Caki2 (cell line): Measurements from ENCODE around the gene JMJD4. TPM values are rescaled to one million over a fixed set of nuclear protein-coding genes. Genes with fewer than 3 reads are reported as not detected.

Experiments used
- DNase-seq: peaks from one replicate; pipeline ENCODE4 v3.0.0-alpha.2; 2015; ENCODE audit warnings: low read depth
- in situ Hi-C: cut with HindIII; loops from 2 replicates; pipeline ENCODE4 v1.10.0; 2016; ENCODE audit warnings: low sequenced_read_pairs, low pct_unique_long_range_greater_than_20kb, mixed read lengths
- total RNA-seq: library from RNA; depleted of rRNA; stranded (reverse); fragments of >200 nt; shearing (Covaris generic); gene quantifications from 2 replicates; pipeline ENCODE4 v1.2.3, GENCODE V29; 2014; ENCODE audit warnings: low replicate concordance; rRNA removed

Gene JMJD4
- total RNA-seq, result 45.4 and 70.1 TPM in 2 replicates

- in situ Hi-C loops, result no loop called here
- peak; percentile 91 for DNase-seq
Measured at GRCh38 chr1:227734856-227735538, at the start of gene JMJD4, which contains the start of gene SNAP47. TSS of gene JMJD4 (minus strand) at chr1:227735302. CDS start at chr1:227735273, 29 bp downstream. TSS of gene SNAP47 (plus strand) at chr1:227735435. CDS start at chr1:227747737, 12,302 bp downstream.

GRCh38 chr1:227782226-227782625 is 47.1 kb upstream of the JMJD4 start:
- in situ Hi-C loops, result no loop called here
- no peak for DNase-seq

- in situ Hi-C loops, result no loop called here
- DNase-seq, result no peak
Measured at GRCh38 chr1:227781314-227781930, 46.3 kb upstream of the JMJD4 start.

- DNase-seq, result no peak
- in situ Hi-C loops, result no loop called here
Measured at GRCh38 chr1:227780101-227781044, 45.3 kb upstream of the JMJD4 start.

- in situ Hi-C loops, result no loop called here
Measured at GRCh38 chr1:227779685-227780084, 44.6 kb upstream of the JMJD4 start.

GRCh38 chr1:227779021-227779441 is 43.9 kb upstream of the JMJD4 start:
- DNase-seq, result no peak
- in situ Hi-C loops, result no loop called here

More at GRCh38 chr1:227779685-227780084, 44.6 kb upstream of the JMJD4 start:
- no peak for DNase-seq

GRCh38 chr1:227778401-227778947 is 43.4 kb upstream of the JMJD4 start:
- in situ Hi-C loops, result no loop called here
- DNase-seq, result no peak

GRCh38 chr1:227777646-227778045 is 42.5 kb upstream of the JMJD4 start:
- no peak for DNase-seq
- in situ Hi-C loops, result no loop called here

GRCh38 chr1:227777156-227777555 is 42.1 kb upstream of the JMJD4 start:
- no peak for DNase-seq
- in situ Hi-C loops, result no loop called here

GRCh38 chr1:227776331-227776771 is 41.2 kb upstream of the JMJD4 start:
- in situ Hi-C loops, result no loop called here
- DNase-seq, result no peak

GRCh38 chr1:227775841-227776240 is 40.7 kb upstream of the JMJD4 start:
- in situ Hi-C loops, result no loop called here
- no peak for DNase-seq

GRCh38 chr1:227774821-227775661 is 39.9 kb upstream of the JMJD4 start:
- DNase-seq, result no peak
- in situ Hi-C loops, result no loop called here

GRCh38 chr1:227774051-227774731 is 39.1 kb upstream of the JMJD4 start:
- no peak for DNase-seq
- in situ Hi-C loops, result no loop called here

GRCh38 chr1:227773558-227773957 is 38.5 kb upstream of the JMJD4 start:
- in situ Hi-C loops, result no loop called here
- no peak for DNase-seq

GRCh38 chr1:227771771-227772170 is 36.7 kb upstream of the JMJD4 start:
- DNase-seq, result no peak
- in situ Hi-C loops, result no loop called here

GRCh38 chr1:227771326-227771725 is 36.2 kb upstream of the JMJD4 start:
- no peak for DNase-seq
- in situ Hi-C loops, result no loop called here

GRCh38 chr1:227770812-227771211 is 35.7 kb upstream of the JMJD4 start:
- DNase-seq, result no peak
- in situ Hi-C loops, result no loop called here
